Pancreas (tissue), 10 donors: ENCODE measurements around the gene PADI1. TPM values are rescaled to one million over a fixed set of nuclear protein-coding genes. Genes with fewer than 3 reads are reported as not detected.

Experiments used
- ATAC-seq, 4 donors: fragments of 200-7000 bp; cut with Tn5 transposase; one replicate each; pipeline versions ENCODE4 v1.8.0 to v1.9.1; 2020; ENCODE audit warnings: mild to moderate bottlenecking in 4 of 4, moderate library complexity in 4 of 4
- DNase-seq, 6 donors: peaks; one replicate each; pipeline ENCODE4 v3.0.0-alpha.2; 2020
- FAIRE-seq: peaks from 2 replicates; lab custom pipeline; 2012; peaks lifted over from hg19 to GRCh38; lab: Jason Lieb, UNC
- H3K27ac ChIP-seq, 4 donors: fragments of 200-600 bp; sonication (generic); 1 replicate in 3 of 4; 2 replicates in 1 of 4; pipeline versions ENCODE4 v1.5.0 to v1.8.0; 2020
- H3K27me3 ChIP-seq, 4 donors: fragments of 200-600 bp; one replicate each; pipeline ENCODE4 v1.8.0; 2021
- H3K36me3 ChIP-seq, 3 donors: fragments of 200-600 bp; sonication (generic) in 1 of 3; one replicate each; pipeline versions ENCODE4 v1.5.0 to v1.8.0; 2020 to 2021
- H3K4me1 ChIP-seq, 3 donors: fragments of 200-600 bp; one replicate each; pipeline ENCODE4 v1.8.0; 2021
- H3K4me3 ChIP-seq, 4 donors: fragments of 200-600 bp; sonication (generic) in 2 of 4; one replicate each; pipeline versions ENCODE4 v1.5.0 to v1.8.0; 2020 to 2021
- H3K9me3 ChIP-seq, 4 donors: fragments of 200-600 bp; one replicate each; pipeline ENCODE4 v1.8.0; 2021
- WGBS, 2 donors: extraction: QIAGEN DNeasy Blood & Tissue Kit; methylation state at CpG; one replicate each; pipeline ENCODE4 v1.1.7; 2013; 5-methylcytosine and 5-hydroxymethylcytosine counted together
- intact Hi-C, 3 donors: fragments of 100-400 bp; cut with DNase I; formaldehyde crosslinking; loops; one replicate each; pipeline versions ENCODE4 v1.11.1 to v1.14.2; 2022
- polyA plus RNA-seq, 2 donors: library from polyadenylated mRNA; stranded (reverse); fragments of 200-250 nt; gene quantifications; one replicate each; pipeline ENCODE4 v1.2.3, GENCODE V29; 2013
- total RNA-seq, 6 donors: library from RNA; stranded (reverse); fragmentation: NEBNext Ultra II Directional in 4 of 6; extraction: Animal tissue kit (Norgen Biotek cat#: 25700) in 4 of 6; gene quantifications; one replicate each; pipeline versions ENCODE4 v1.2.1 to v1.2.4, GENCODE V29; 2021 to 2023
- TF ChIP-seq, protein P1 (sequence below), 4 donors: fragments of 200-600 bp; sonication (generic) in 3 of 4; IDR thresholded peaks; one replicate each; pipeline versions ENCODE4 v1.5.0 to v1.8.0; 2021; ENCODE audit warnings: antibody characterized with exemption in 4 of 4
- donor health status: healthy with polysubstance abuse.
- donor health status: DM: no; HTN: no; CAD: no; lungs with moderate emphysema.
- donor health status: DM: no; HTN: no; CAD: no.
- donor health status: control.
- donor health status: control.
- donor health status: Bipolar disorder and iron deficiency.
- donor health status: DM: yes; HTN: yes; CAD: no.
- donor health status: DM: no; HTN: no; CAD: no.
- donor health status: DM: no; HTN: no; CAD: no.
- donor health status: DM: yes; HTN: yes; CAD: no.

Gene PADI1
- total and polyA plus RNA-seq, 8 donors = 0.23 TPM; not detected in 7

- Histone ChIP-seq H3K27me3 (no peaks in the 10 kb centered on the region), H3K9me3 (no peaks in the 10 kb centered on the region), H3K4me1 (no peaks in the 10 kb centered on the region), H3K4me3 (no peak overlapping the region), H3K27ac (no peak overlapping the region), H3K36me3 (no peaks in the 10 kb centered on the region)
- intact Hi-C loops = no loop called here
- TF ChIP-seq, protein P1, sequence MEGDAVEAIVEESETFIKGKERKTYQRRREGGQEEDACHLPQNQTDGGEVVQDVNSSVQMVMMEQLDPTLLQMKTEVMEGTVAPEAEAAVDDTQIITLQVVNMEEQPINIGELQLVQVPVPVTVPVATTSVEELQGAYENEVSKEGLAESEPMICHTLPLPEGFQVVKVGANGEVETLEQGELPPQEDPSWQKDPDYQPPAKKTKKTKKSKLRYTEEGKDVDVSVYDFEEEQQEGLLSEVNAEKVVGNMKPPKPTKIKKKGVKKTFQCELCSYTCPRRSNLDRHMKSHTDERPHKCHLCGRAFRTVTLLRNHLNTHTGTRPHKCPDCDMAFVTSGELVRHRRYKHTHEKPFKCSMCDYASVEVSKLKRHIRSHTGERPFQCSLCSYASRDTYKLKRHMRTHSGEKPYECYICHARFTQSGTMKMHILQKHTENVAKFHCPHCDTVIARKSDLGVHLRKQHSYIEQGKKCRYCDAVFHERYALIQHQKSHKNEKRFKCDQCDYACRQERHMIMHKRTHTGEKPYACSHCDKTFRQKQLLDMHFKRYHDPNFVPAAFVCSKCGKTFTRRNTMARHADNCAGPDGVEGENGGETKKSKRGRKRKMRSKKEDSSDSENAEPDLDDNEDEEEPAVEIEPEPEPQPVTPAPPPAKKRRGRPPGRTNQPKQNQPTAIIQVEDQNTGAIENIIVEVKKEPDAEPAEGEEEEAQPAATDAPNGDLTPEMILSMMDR (IDR thresholded peaks at IDR 0.05) = no peak
- DNase-seq (no peak), FAIRE-seq (no peak), ATAC-seq (no peak)
- WGBS, 2 donors = 63 to 72% methylated on average over 5 of the region's 5 CpGs
Observed at GRCh38 chr1:17251246-17251645, 46.3 kb downstream of the PADI1 start.

GRCh38 chr1:17251701-17252376, 46.9 kb downstream of the PADI1 start:
- Histone ChIP-seq H3K27me3 (no peaks in the 10 kb centered on the region), H3K9me3 (no peaks in the 10 kb centered on the region), H3K27ac (no peak overlapping the region), H3K36me3 (no peaks in the 10 kb centered on the region), H3K4me1 (no peaks in the 10 kb centered on the region), H3K4me3 (no peak overlapping the region)
- FAIRE-seq (no peak), ATAC-seq (no peak), DNase-seq (no peak)
- intact Hi-C loops = no loop called here
- TF ChIP-seq, protein P1 (IDR thresholded peaks at IDR 0.05) = no peak
- 77 to 85% methylated on average over 3 of the region's 3 CpGs for WGBS, 2 donors

DNA sequence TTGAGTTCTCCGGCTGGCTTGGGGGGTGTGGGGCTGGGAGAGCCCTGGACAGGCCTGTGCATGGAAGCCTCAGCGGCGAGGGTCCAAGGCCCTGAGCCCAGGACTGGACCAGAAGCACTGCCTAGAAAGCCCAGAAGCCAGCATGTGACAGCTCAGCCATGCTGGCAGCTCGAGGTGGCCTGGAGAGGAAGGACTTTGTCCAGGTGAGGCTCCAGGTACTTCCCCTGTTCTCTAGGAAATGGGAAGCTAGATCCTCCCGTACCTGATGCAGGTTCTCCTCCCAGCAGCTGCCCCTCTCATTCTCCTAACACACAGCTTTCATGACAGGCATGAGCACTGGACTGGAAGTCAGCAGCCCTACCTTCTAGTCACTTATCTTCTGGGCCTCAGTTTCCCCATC, 50.4 kb downstream of the PADI1 start:
- Histone ChIP-seq H3K27me3 (no peaks in the 10 kb centered on the region), H3K4me1 (no peaks in the 10 kb centered on the region), H3K4me3 (no peak overlapping the region), H3K36me3 (no peaks in the 10 kb centered on the region), H3K9me3 (no peaks in the 10 kb centered on the region), H3K27ac (no peak overlapping the region)
- 46 to 73% methylated on average over 5 of the region's 5 CpGs for WGBS, 2 donors
- no peak for DNase-seq
- no peak for ATAC-seq
- TF ChIP-seq, protein P1 (IDR thresholded peaks at IDR 0.05) = no peak
- intact Hi-C loops = no loop called here
- FAIRE-seq = no peak

GRCh38 chr1:17258116-17258757, 53.3 kb downstream of the PADI1 start:
- 68 to 69% methylated on average over 9 of the region's 9 CpGs for WGBS, 2 donors
- FAIRE-seq (no peak), ATAC-seq (no peak), DNase-seq (no peak)
- Histone ChIP-seq H3K27ac (no peak overlapping the region), H3K27me3 (no peaks in the 10 kb centered on the region), H3K36me3 (no peaks in the 10 kb centered on the region), H3K4me1 (no peaks in the 10 kb centered on the region), H3K9me3 (no peaks in the 10 kb centered on the region), H3K4me3 (no peak overlapping the region)
- TF ChIP-seq, protein P1 (IDR thresholded peaks at IDR 0.05) = no peak
- intact Hi-C loops = no loop called here

DNA sequence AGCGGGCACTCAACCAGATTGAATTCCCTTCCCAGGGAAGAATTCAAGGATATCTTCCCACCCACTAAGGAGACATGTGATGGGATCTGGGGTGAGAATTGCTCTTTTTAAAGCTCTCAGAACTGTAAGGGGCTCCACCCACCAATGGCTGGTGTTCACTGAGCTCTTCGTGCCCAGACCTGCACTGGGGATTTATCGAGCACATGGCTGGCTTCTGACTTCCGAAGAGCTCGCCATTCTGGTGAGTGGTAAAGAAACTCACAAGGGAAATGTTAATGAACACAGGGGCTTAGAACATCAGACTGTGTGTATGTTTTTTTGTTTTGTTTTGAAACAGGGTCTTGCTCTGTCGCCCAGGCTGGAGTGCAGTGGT, 53.8 kb downstream of the PADI1 start:
- ATAC-seq = no peak
- no peaks in the 10 kb centered on the region for H3K27me3 ChIP-seq
- H3K27ac ChIP-seq = no peak overlapping the region
- intact Hi-C loops = no loop called here
- no peak for DNase-seq
- H3K9me3 ChIP-seq = no peaks in the 10 kb centered on the region
- no peak overlapping the region for H3K4me3 ChIP-seq
- TF ChIP-seq, protein P1 (IDR thresholded peaks at IDR 0.05) = no peak
- FAIRE-seq = no peak
- H3K36me3 ChIP-seq = no peaks in the 10 kb centered on the region
- 91 to 97% methylated on average over 6 of the region's 6 CpGs for WGBS, 2 donors
- H3K4me1 ChIP-seq = no peaks in the 10 kb centered on the region
